GM12892 (cell line): ENCODE results near the gene ITFG1.

Experiments
- DNase-seq: peaks from one replicate; pipeline ENCODE4 v3.0.0; 2011; ENCODE audit not compliant: insufficient read length
- FAIRE-seq: peaks from 2 replicates; lab custom pipeline; 2011; peaks lifted over from hg19 to GRCh38; lab: Jason Lieb, UNC
- POLR2A ChIP-seq: IDR thresholded peaks from 2 replicates; pipeline ENCODE4 v1.6.1; 2011; ENCODE audit warnings: low read depth, low read length, control low read depth
- POLR2AphosphoS5 ChIP-seq: IDR thresholded peaks from 2 replicates; pipeline ENCODE4 v1.6.1; 2011; ENCODE audit warnings: low read depth, low read length, control low read depth
- TAF1 ChIP-seq: IDR thresholded peaks from 2 replicates; pipeline ENCODE4 v1.6.1; 2011; ENCODE audit warnings: low read depth, mild to moderate bottlenecking, control low read depth, low read length, borderline replicate concordance

Gene ITFG1

DNA sequence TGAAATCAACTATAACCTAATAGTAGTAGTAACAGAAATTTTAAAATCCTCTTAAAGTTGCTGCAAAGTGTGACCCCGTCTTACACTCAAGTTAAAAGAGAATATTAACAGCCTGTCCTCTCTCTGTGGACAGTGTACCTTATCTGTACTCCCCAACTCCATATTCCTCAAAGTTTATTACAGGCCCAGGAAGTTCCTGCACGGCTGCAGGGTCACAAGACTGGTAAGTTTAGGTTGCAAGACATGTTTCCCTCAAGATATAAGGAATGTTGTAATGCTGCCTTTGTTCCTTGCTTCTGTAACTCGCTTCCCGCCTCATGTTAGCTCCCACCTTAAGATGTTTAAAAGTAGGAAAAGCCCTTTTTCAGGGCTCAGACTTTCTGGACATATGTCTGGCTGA, 72.2 kb downstream of the ITFG1 start:
- TF ChIP-seq POLR2A (no peak), POLR2AphosphoS5 (no peak), TAF1 (no peak)
- FAIRE-seq (no peak), DNase-seq (no peak)

GRCh38 chr16:47387026-47387734, 73.7 kb downstream of the ITFG1 start:
- DNase-seq, result no peak
- TF ChIP-seq POLR2AphosphoS5 (no peak), POLR2A (no peak), TAF1 (no peak)

GRCh38 chr16:47386201-47386718, 74.6 kb downstream of the ITFG1 start:
- no peak for TF ChIP-seq POLR2A
- TF ChIP-seq POLR2AphosphoS5, result no peak
- no peak for TF ChIP-seq TAF1
- DNase-seq, result no peak
- FAIRE-seq, result no peak

More at GRCh38 chr16:47387026-47387734, 73.7 kb downstream of the ITFG1 start:
- FAIRE-seq, result no peak

GRCh38 chr16:47382362-47382761, 78.5 kb downstream of the ITFG1 start:
- no peak for TF ChIP-seq POLR2A
- TF ChIP-seq TAF1, result no peak
- no peak for TF ChIP-seq POLR2AphosphoS5
- DNase-seq (no peak), FAIRE-seq (no peak)

DNA sequence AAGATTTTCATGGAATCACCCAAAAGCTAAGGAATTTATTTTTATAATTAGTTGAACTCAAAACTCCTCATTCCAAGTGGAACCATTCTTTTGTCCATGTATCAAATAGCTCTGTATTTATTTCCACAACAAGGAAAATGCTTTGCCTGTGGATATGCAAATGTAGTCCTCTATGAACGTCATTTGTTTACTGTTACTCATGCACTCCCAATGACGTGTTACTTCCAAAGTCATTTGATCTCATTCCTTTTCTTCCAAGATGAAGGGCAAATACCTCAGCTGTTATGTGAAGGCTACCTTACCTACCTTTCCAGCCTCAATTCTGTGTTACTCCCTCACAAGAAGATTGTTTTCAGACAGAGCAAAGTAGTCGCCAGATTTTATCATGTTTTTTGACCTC, 83.7 kb downstream of the ITFG1 start:
- FAIRE-seq (no peak), DNase-seq (no peak)
- TF ChIP-seq TAF1, result no peak
- no peak for TF ChIP-seq POLR2A
- no peak for TF ChIP-seq POLR2AphosphoS5

GRCh38 chr16:47375423-47375822, 85.4 kb downstream of the ITFG1 start:
- DNase-seq (no peak), FAIRE-seq (no peak)

DNA sequence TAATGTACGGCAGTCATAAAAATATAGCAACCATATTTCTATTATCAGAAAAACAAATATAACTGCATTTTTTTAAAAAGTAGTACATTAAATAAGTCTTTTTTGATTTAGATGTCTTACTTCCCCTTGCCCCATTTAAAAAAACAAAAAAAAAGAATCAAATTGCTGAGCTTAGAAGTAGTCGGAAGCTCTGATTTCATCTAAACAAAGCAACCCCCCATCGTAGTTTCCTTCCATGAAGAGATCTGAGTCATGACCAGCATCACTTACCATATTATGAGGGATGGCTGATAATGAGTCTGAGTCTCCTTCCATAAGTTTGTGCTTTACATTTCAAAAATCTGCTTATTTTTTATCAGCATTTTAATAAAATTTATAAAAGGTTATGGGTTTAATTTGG, 86.2 kb downstream of the ITFG1 start:
- TF ChIP-seq POLR2A (no peak), POLR2AphosphoS5 (no peak)
- FAIRE-seq (no peak), DNase-seq (no peak)

More at GRCh38 chr16:47375423-47375822, 85.4 kb downstream of the ITFG1 start:
- no peak for TF ChIP-seq TAF1
- TF ChIP-seq POLR2AphosphoS5, result no peak
- TF ChIP-seq POLR2A, result no peak

DNA sequence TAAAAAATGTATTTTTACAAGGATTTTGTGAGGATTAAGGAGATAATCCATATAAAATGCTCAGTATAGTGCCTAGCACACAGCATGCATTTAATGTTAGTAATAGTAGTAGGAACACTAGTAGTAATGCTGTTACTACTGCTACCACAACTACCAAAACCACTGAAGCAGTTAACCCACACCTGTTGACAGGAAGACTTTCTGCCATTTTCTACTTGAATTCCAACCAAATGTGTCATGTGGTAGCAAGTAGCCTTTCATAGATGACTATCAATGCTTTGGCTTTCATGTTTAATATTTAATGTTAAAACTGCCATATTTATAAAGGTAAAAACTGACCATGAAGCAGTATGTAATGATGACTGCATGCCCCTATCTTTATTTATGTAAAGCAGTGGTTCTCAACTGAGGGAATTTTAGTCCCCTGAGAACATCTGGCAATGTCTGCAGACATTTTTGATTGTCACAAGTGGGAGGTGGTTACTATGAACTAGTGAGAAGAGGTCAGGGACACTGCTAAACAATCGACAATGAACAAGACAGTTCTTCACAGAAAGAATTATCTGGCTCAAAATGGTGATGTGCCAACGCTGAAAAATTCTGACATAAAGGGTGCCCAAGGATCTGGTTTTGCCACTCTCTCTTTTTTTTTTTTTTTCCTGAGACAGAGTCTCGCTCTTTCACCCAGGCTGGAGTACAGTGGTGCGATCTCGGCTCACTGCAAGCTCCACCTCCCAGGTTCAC, 89.4 kb downstream of the ITFG1 start:
- DNase-seq (no peak), FAIRE-seq (no peak)
- TF ChIP-seq TAF1 (no peak), POLR2AphosphoS5 (no peak), POLR2A (no peak)

- FAIRE-seq (no peak), DNase-seq (no peak)
- no peak for TF ChIP-seq POLR2AphosphoS5
- no peak for TF ChIP-seq TAF1
- no peak for TF ChIP-seq POLR2A
Observed at GRCh38 chr16:47370536-47370935, 90.3 kb downstream of the ITFG1 start.

- TF ChIP-seq TAF1, result no peak
- DNase-seq (no peak), FAIRE-seq (no peak)
Observed at GRCh38 chr16:47366228-47366627, 94.6 kb downstream of the ITFG1 start.

DNA sequence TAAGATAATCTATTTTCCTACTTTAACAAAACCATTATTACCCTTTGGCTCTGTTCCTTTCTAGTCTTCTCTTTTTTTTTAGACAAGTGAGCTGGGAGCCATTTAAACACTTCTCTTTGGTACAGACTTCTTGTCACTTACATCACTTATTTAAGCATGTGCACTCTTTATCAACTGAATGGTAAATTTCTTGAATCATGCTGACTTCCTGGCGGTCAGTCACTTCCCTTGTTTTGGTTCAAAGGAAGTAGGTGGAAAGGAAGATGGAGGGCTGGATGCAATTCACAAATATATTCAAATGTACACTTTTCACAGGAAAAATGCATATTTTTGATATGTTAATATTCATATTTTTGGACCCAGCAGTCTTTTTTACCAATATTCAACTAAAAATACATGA, 97.1 kb downstream of the ITFG1 start:
- DNase-seq (no peak), FAIRE-seq (no peak)
- TF ChIP-seq POLR2AphosphoS5 (no peak), POLR2A (no peak), TAF1 (no peak)

DNA sequence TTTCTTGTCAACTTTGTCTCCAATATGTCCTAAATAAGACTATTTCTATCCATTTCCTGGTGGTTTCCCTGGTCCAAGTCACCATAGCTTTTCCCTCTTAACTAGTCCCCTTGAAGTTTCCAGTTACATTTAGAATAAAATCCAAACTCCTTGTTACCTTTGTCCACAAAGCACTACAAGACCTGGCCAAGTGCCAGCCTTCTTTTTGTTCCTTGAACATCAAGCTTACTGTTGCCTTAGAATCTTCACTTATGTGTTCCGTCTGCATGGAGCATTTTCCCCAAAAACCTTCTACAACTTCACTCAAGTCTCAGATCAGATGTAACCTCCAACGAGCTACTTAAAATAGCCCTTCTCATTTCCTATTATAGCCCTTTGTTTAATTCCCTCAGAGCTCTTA, 101.4 kb downstream of the ITFG1 start:
- DNase-seq (no peak), FAIRE-seq (no peak)
- no peak for TF ChIP-seq TAF1
- no peak for TF ChIP-seq POLR2A
- TF ChIP-seq POLR2AphosphoS5, result no peak
